Dermis lymphatic vessel endothelial cell (primary cell): ENCODE results near the gene BCL2. TPM values are rescaled to one million over a fixed set of nuclear protein-coding genes. Genes with fewer than 3 reads are reported as not detected.

ENCODE experiments used
- total RNA-seq: library from RNA; depleted of rRNA; stranded (reverse); fragments of >200 nt; gene quantifications from 2 replicates; pipeline ENCODE4 v1.2.1, GENCODE V29; 2014

Gene BCL2
- 0.98 and 2.1 TPM in 2 replicates for total RNA-seq

DNA sequence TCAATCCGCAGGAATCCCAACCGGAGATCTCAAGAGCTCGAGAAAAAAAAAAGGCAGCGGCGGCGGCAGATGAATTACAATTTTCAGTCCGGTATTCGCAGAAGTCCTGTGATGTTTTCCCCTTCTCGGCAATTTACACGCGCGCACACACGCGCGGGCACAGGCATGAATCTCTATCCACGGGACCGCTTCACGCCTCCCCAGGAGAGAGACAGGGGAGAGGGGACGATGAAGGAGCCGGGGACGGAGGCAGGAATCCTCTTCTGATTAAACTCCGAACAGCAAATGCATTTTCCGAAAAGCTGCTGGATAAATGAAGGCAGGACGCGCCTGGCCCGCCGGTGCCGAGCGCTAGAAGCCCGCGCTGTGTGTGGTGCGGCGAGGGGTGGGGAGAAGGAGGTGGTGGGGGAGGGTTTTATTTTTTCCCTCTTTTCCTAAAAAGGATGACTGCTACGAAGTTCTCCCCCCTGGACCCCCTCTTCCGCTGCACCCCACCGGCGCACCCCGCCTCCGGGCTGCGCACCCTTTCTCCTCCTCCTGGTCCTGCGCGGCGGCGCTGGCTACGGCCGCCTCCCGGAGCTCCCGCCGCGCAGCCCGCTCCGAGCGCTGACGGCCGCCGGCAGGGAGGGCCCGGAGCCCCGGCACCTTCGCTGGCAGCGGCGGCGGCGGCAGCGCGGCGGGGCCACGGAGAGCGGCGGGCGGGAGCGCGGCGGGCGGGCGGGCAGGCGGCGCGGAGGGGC, at the start of gene BCL2:
Gene BCL2 (minus strand): TSS at position 387 of the 740 bp plus-strand sequence.

DNA sequence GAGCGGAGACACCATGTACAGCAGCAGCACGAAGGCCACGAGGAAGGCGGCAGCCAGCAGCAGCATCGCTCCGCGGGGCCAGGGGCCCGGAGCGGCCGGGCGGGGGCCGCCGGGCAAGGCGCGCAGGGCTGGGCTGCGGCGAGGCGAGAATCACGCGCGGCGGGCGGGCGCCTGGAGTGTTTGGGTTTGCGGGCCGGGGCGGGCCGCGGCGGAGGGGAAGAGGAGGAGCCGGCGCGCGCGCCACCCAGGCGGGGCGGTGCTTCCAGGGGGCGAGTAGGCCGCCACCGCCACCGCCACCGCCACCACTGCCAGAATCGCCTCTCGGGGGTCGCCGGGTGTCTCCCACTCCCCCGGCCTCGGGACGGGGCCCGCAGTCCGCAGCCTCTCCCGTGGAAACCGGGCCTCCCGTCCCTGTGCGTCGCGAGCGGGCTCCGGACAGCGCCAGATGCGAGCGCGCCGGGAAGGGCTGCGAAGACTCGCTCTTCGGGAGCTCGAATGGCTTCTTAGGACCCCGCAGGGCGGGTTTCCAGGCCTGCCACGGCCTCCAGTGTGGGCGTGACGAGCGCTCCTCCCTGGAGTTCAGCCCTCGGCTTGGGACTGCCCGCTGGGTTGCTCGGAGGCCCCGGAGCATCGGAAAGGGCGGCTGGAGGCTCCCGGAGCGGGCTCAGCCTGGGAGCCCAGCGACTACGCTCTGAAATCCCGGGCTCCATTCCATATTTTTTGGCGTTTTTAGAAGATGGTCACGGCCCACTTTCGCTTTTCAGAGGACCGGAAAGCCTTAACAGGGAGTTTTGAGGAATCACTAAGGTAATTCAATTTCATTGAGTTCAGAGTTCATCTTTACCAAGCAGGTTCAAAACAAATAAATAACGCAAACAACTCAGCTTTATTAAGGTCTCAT, 47.7 kb upstream of the BCL2 start, which contains the start of gene KDSR:
Gene KDSR (minus strand): TSS at position 154 of the 901 bp plus-strand sequence. CDS start 88 bp downstream, at position 66.

Other genes with a start within 250 kb of the BCL2 start
- gene KDSR, start 47.4 kb upstream of the BCL2 start, total RNA-seq = 17.2 and 20.9 TPM in 2 replicates
- 53.6 and 61.9 TPM in 2 replicates for gene VPS4B, start 102.7 kb upstream of the BCL2 start, total RNA-seq
- not detected in 2 replicates for gene SERPINB5, start 157.2 kb upstream of the BCL2 start, total RNA-seq
- not detected in 2 replicates for gene SERPINB12, start 222.6 kb upstream of the BCL2 start, total RNA-seq